HFFc6 (cell line): ENCODE measurements around the gene ANKRD6. TPM values are rescaled to one million over a fixed set of nuclear protein-coding genes. Genes with fewer than 3 reads are reported as not detected.

Experiments
- DNase-seq: peaks from one replicate; pipeline ENCODE4 v3.0.0-alpha.2; 2018
- H3K27ac Mint-ChIP-seq: 2 replicates; pipeline ENCODE4 v1.8.0; 2020; ENCODE audit warnings: mild to moderate bottlenecking, mixed read lengths
- H3K27me3 Mint-ChIP-seq: 2 replicates; pipeline ENCODE4 v1.8.0; 2021; ENCODE audit warnings: mild to moderate bottlenecking, moderate library complexity, mixed read lengths; ENCODE audit not compliant: insufficient read depth
- H3K36me3 Mint-ChIP-seq: 2 replicates; pipeline ENCODE4 v1.8.0; 2021; ENCODE audit warnings: low read depth, mixed read lengths
- H3K4me1 Mint-ChIP-seq: 2 replicates; pipeline ENCODE4 v1.8.0; 2020; ENCODE audit warnings: low read depth, mixed read lengths
- H3K4me3 Mint-ChIP-seq: 2 replicates; pipeline ENCODE4 v1.8.0; 2020; ENCODE audit warnings: mild to moderate bottlenecking, moderate library complexity, mixed read lengths
- H3K9me3 Mint-ChIP-seq: 2 replicates; pipeline ENCODE4 v1.8.0; 2020; ENCODE audit warnings: mild to moderate bottlenecking, mixed read lengths
- CTCF ChIP-seq: fragments of 200-600 bp; sonication (generic); IDR thresholded peaks from 2 replicates; pipeline ENCODE4 v1.5.0; 2021; ENCODE audit warnings: antibody characterized with exemption, mild to moderate bottlenecking
- total RNA-seq, 6 experiments: library from RNA; stranded (reverse); fragmentation: NEBNext Ultra II Directional; extraction: Animal tissue kit (Norgen Biotek cat#: 25700); gene quantifications; 2 replicates in 1 of 6; 3 replicates in 5 of 6; pipeline ENCODE4 v1.2.3, GENCODE V29; 2021

Gene ANKRD6
- total RNA-seq, 6 experiments from 2014 or later: not detected

DNA sequence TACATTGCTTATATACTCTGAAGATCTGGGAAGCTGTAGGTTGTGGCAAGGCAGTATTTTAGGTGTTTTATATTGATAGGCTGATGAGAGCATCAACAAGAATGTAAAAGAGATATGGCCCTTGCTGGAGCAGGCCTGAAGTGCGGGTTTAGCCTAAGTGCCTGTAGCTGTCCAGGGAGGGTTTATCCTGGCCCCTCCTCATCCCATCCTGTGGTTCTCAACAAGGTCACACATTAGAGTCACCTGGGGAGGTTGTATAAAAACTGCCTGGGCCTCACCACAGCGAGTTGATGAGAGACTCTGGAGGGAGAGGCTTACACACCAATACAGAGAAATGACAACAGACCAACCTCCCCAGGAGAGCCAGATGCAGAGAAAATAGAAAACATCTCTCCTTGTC, 157.2 kb downstream of the ANKRD6 start:
- no peak for TF ChIP-seq CTCF

GRCh38 chr6:89591745-89592144, 158.8 kb downstream of the ANKRD6 start:
- no peak for DNase-seq
- Mint-ChIP-seq H3K4me3 (no peak overlapping the region), H3K4me1 (no peaks in the 10 kb centered on the region), H3K27ac (no peak overlapping the region), H3K9me3 (no peaks in the 10 kb centered on the region), H3K27me3 (peaks cover 17% of the 10 kb centered on the region), H3K36me3 (no peaks in the 10 kb centered on the region)
- no peak for TF ChIP-seq CTCF

More for the DNA sequence above, 157.2 kb downstream of the ANKRD6 start:
- no peak overlapping the region for H3K27ac Mint-ChIP-seq
- DNase-seq: no peak
- peaks cover 18% of the 10 kb centered on the region for H3K27me3 Mint-ChIP-seq
- H3K9me3 Mint-ChIP-seq: no peaks in the 10 kb centered on the region
- H3K4me3 Mint-ChIP-seq: no peak overlapping the region
- no peaks in the 10 kb centered on the region for H3K4me1 Mint-ChIP-seq
- no peaks in the 10 kb centered on the region for H3K36me3 Mint-ChIP-seq

DNA sequence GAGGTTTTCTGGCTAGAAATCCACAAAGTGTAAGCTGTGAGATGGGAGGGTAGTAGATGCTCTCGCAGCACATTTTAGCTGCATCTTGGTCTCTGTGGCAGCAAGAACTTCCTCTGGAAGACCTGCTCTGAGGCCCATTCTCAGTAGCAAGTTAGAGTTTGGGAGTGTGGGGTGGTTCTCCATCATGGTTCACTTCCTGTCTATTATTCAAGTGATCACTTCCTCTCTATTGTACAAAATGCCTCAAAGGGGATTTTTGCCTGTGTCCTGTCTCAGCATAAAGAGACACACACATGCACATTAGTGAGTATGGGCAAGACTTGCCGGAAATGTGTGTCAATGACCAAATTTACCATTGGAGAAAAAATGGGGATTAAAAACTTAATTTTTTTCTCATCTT, 163.1 kb downstream of the ANKRD6 start:
- Mint-ChIP-seq H3K27me3 (peaks cover 6% of the 10 kb centered on the region), H3K36me3 (no peaks in the 10 kb centered on the region), H3K4me3 (no peak overlapping the region), H3K9me3 (no peaks in the 10 kb centered on the region), H3K27ac (no peak overlapping the region), H3K4me1 (no peaks in the 10 kb centered on the region)
- TF ChIP-seq CTCF: no peak
- no peak for DNase-seq

- no peak for DNase-seq
- Mint-ChIP-seq H3K27me3 (peaks cover 5% of the 10 kb centered on the region), H3K27ac (no peak overlapping the region), H3K36me3 (no peaks in the 10 kb centered on the region), H3K9me3 (no peaks in the 10 kb centered on the region), H3K4me1 (no peaks in the 10 kb centered on the region), H3K4me3 (no peak overlapping the region)
- no peak for TF ChIP-seq CTCF
Measured at GRCh38 chr6:89596484-89596883, 163.5 kb downstream of the ANKRD6 start.

GRCh38 chr6:89597372-89597771, 164.4 kb downstream of the ANKRD6 start:
- H3K27ac Mint-ChIP-seq: no peak overlapping the region
- no peaks in the 10 kb centered on the region for H3K9me3 Mint-ChIP-seq
- no peaks in the 10 kb centered on the region for H3K4me1 Mint-ChIP-seq
- H3K36me3 Mint-ChIP-seq: no peaks in the 10 kb centered on the region
- H3K4me3 Mint-ChIP-seq: no peak overlapping the region
- DNase-seq: no peak
- peaks cover 5% of the 10 kb centered on the region for H3K27me3 Mint-ChIP-seq
- no peak for TF ChIP-seq CTCF

DNA sequence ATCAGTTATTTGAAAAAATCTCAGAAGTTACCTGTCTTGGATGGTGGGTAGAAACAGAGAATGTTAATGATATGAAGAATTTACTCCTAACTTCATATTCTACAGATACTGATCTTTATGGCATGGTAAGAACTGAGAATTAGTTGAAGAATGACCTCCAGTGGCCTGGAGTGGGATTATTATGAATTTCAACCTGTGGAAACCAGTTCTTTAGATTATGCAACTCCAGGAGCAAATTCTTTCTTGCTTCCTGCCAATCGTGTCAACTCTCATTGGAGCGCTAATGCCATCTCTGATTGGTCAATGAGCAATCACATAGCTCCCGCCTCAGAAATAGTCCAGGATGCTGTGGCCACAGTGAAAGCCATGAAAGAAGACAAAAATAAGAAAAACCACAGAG, 165.0 kb downstream of the ANKRD6 start:
- peak; percentile 1 for DNase-seq
- H3K4me1 Mint-ChIP-seq: no peaks in the 10 kb centered on the region
- H3K4me3 Mint-ChIP-seq: no peak overlapping the region

More for the DNA sequence above, 165.0 kb downstream of the ANKRD6 start:
- peak; percentile 23 for TF ChIP-seq CTCF
- Mint-ChIP-seq H3K9me3 (no peaks in the 10 kb centered on the region), H3K36me3 (no peaks in the 10 kb centered on the region), H3K27ac (no peak overlapping the region), H3K27me3 (peaks cover 5% of the 10 kb centered on the region)
